ENCODE results near the gene CDKL4. TPM values are rescaled to one million over a fixed set of nuclear protein-coding genes. Genes with fewer than 3 reads are reported as not detected.

CDKL4 gene
- total RNA-seq, 1 experiment from 2014 or later, result not detected

DNA sequence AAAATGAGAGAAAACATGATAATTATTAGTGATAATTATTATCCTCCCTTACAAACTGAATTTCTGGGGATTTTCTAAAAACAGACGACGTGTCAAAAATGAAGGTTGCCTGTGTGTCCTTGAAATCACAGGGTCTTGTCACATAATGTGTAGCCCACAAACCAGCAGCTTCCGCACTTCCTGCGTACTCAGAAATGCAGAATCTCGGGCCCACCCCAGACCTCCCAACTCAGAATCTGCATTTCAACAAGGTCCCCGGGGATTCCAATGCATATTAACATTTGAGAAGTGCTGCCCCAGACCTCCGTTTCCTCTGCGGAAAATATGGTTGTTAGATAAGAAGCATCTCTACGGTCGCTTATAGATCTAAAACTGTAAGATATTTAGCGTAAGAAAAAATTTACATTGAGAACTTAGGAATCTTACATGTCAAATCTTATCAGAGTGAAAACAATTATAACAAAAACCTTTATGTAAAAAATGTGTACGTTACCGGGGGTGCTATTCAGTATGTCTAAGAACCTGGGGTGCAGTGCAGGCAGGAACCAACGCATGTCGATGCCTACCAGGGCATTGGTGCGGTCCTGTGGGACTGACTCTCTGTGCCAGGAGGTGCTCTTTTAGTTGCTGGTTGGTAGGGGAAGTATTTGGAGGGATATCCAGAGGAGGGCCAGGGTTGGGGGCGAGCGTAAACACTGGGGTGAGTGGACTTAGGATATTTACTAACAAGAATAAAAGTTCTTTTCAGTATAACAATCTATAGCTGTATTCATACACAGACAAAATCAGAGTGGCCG, 15.2 kb downstream of the CDKL4 start:
- H3K36me3 ChIP-seq (ENCODE audit: low read depth), result no peaks in the 10 kb centered on the region
- TF ChIP-seq, protein P1, sequence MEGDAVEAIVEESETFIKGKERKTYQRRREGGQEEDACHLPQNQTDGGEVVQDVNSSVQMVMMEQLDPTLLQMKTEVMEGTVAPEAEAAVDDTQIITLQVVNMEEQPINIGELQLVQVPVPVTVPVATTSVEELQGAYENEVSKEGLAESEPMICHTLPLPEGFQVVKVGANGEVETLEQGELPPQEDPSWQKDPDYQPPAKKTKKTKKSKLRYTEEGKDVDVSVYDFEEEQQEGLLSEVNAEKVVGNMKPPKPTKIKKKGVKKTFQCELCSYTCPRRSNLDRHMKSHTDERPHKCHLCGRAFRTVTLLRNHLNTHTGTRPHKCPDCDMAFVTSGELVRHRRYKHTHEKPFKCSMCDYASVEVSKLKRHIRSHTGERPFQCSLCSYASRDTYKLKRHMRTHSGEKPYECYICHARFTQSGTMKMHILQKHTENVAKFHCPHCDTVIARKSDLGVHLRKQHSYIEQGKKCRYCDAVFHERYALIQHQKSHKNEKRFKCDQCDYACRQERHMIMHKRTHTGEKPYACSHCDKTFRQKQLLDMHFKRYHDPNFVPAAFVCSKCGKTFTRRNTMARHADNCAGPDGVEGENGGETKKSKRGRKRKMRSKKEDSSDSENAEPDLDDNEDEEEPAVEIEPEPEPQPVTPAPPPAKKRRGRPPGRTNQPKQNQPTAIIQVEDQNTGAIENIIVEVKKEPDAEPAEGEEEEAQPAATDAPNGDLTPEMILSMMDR (conservative IDR thresholded peaks at IDR 0.05), result peak; percentile 37; the same call in 1 of the 2 replicates
- TF ChIP-seq EZH2 (IDR thresholded peaks at IDR 0.05; ENCODE audit: low read depth), result no peak
- H3K9me3 ChIP-seq (ENCODE audit: insufficient read depth, low read depth), result no peaks in the 10 kb centered on the region
- ChIA-PET CTCF (interaction anchor here (0.9 to 1.6 kb wide), 5 partner anchors 20 to 281 kb away, joined by 3 to 11 read pairs (median 9); partner anchors contain the start of gene SOS1), POLR2A (ENCODE audit: unreplicated experiment) (interaction anchor here (0.5 to 0.7 kb wide), 3 partner anchors 104 to 477 kb away, joined by 4 to 5 read pairs (median 4); partner anchors contain the start of genes SOS1 and SRSF7)
- no peaks in the 10 kb centered on the region for H4K20me1 ChIP-seq (ENCODE audit: insufficient read depth)
- H2AFZ ChIP-seq, result no peak overlapping the region
- intact Hi-C loops (cut with micrococcal nuclease; ENCODE audit: unreplicated experiment), result loop anchor here (1.0 to 5.0 kb wide), 5 partner anchors 104 to 646 kb away; partner anchors contain the start of gene SRSF7
- no peak overlapping the region for H3K4me2 ChIP-seq
- BruUV-seq (replicated peaks), result no TSS peak
- H3K79me2 ChIP-seq (ENCODE audit: low read depth), result no peaks in the 10 kb centered on the region
- H3K4me1 ChIP-seq (replicated peaks; ENCODE audit: insufficient read depth), result no peaks in the 10 kb centered on the region
- no peaks in the 10 kb centered on the region for H3F3A ChIP-seq (ENCODE audit: insufficient read depth, low read depth)
- no peak overlapping the region for H3K4me3 ChIP-seq
- H3K9me2 ChIP-seq (ENCODE audit: insufficient read depth), result no peaks in the 10 kb centered on the region
- no peak overlapping the region for H3K27ac ChIP-seq
- H3K27me3 ChIP-seq (ENCODE audit: insufficient read depth, low read depth), result no peaks in the 10 kb centered on the region
- DNase-seq, result no peak

DNA sequence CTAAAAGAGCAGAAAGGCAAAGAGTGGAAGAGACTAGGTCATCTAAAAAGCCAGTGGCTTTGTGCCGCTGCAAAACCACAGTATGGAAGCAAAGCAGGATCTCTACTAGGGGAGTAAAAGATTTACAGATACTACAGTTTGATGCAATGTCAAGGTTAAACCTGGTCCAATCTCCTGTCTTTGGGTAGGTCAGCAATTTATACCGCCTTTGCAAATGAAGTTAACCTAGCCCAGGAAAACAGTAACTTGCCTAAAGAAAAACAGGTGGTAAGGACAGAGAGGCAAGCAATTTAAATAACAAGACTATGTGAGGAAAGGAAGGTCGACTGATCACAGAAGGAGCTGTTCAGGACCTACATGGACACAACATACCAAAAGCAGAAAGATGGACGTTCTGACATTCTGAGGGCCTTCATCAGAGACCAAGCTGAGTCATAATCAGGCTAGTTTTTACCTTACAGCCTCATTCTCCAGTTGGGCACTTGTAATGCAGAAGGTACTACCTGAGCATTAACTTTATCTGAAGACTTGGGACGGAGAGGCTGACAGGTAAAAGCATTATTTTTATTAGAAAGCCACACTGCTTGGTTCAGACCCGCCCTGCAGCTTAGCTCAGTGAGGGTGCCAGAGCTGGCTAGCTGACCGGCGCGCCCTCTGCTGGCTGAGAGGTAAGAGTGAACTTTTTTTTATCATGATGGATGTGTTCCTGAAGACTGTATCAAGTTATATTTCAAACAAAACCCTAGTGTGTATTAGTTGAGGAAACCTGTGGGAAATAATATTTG, 15.9 kb downstream of the CDKL4 start:
- Histone ChIP-seq H3K27me3 (ENCODE audit: insufficient read depth, low read depth) (no peaks in the 10 kb centered on the region), H4K20me1 (ENCODE audit: insufficient read depth) (no peaks in the 10 kb centered on the region), H3K9me3 (ENCODE audit: insufficient read depth, low read depth) (no peaks in the 10 kb centered on the region), H3K4me3 (no peak overlapping the region), H2AFZ (no peak overlapping the region), H3F3A (ENCODE audit: insufficient read depth, low read depth) (no peaks in the 10 kb centered on the region), H3K27ac (no peak overlapping the region), H3K36me3 (ENCODE audit: low read depth) (no peaks in the 10 kb centered on the region), H3K4me1 (replicated peaks; ENCODE audit: insufficient read depth) (no peaks in the 10 kb centered on the region), H3K4me2 (peak overlapping the region; percentile 48; the same call in 1 of the 2 replicates), H3K9me2 (ENCODE audit: insufficient read depth) (no peaks in the 10 kb centered on the region), H3K79me2 (ENCODE audit: low read depth) (no peaks in the 10 kb centered on the region)
- BruUV-seq (replicated peaks), result no TSS peak
- POLR2A ChIA-PET (ENCODE audit: unreplicated experiment), result interaction anchor here (0.5 kb wide), 1 partner anchor 476 kb away, joined by 4 read pairs; the partner anchor contains the start of gene SRSF7
- TF ChIP-seq EZH2 (IDR thresholded peaks at IDR 0.05; ENCODE audit: low read depth), result no peak
- TF ChIP-seq, protein P1 (conservative IDR thresholded peaks at IDR 0.05), result peak; percentile 92
- intact Hi-C loops (cut with micrococcal nuclease; ENCODE audit: unreplicated experiment), result loop anchor here (1.0 to 5.0 kb wide), 5 partner anchors 104 to 646 kb away; partner anchors contain the start of gene SRSF7
- CTCF ChIA-PET, result interaction anchor here (0.6 to 1.5 kb wide), 5 partner anchors 102 to 456 kb away, joined by 3 to 11 read pairs (median 8); partner anchors contain the start of genes DHX57, MORN2 and SOS1
- peak; percentile 51 to 69 for DNase-seq

DNA sequence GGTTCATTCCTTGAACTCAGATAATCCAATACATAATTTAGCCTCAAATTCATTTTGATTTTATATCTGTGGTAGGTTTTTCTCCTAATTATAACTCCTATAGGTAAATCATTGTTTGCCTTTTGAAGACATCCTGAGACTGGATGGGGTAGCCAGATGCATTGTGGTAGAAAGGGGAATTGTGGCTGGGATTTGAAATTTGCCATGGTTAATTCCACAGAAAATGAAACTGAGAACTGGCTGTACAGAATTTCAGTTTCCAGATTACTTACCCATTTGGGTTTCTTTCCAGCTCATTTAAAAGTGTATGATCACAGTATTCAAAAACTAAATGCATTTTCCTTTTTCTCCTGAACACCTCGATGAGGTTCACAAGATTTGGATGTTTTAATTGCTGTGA, 18.2 kb downstream of the CDKL4 start:
- Histone ChIP-seq H3F3A (ENCODE audit: insufficient read depth, low read depth) (no peaks in the 10 kb centered on the region), H3K4me1 (replicated peaks; ENCODE audit: insufficient read depth) (no peaks in the 10 kb centered on the region), H3K79me2 (ENCODE audit: low read depth) (no peaks in the 10 kb centered on the region), H3K27ac (no peak overlapping the region), H3K9me3 (ENCODE audit: insufficient read depth, low read depth) (no peaks in the 10 kb centered on the region), H2AFZ (no peak overlapping the region), H3K27me3 (ENCODE audit: insufficient read depth, low read depth) (no peaks in the 10 kb centered on the region), H4K20me1 (ENCODE audit: insufficient read depth) (no peaks in the 10 kb centered on the region), H3K4me2 (no peak overlapping the region), H3K4me3 (no peak overlapping the region), H3K36me3 (ENCODE audit: low read depth) (no peaks in the 10 kb centered on the region), H3K9me2 (ENCODE audit: insufficient read depth) (no peaks in the 10 kb centered on the region)
- ChIA-PET CTCF (interaction anchor here (0.6 kb wide), 2 partner anchors 62 to 183 kb away, joined by 4 to 8 read pairs; no protein-coding TSS in a partner anchor), POLR2A (ENCODE audit: unreplicated experiment) (no interaction called here)
- DNase-seq, result no peak
- TF ChIP-seq EZH2 (IDR thresholded peaks at IDR 0.05; ENCODE audit: low read depth), result no peak
- TF ChIP-seq, protein P1 (conservative IDR thresholded peaks at IDR 0.05), result no peak
- intact Hi-C loops (cut with micrococcal nuclease; ENCODE audit: unreplicated experiment), result loop anchor here (5.0 kb wide), 2 partner anchors 473 to 643 kb away; partner anchors contain the start of gene SRSF7
- no TSS peak for BruUV-seq (replicated peaks)
